ENCODE data around the gene ANKH. TPM values are rescaled to one million over a fixed set of nuclear protein-coding genes. Genes with fewer than 3 reads are reported as not detected.

ANKH gene
- total RNA-seq, 1 experiment from 2014 or later, result 13.9 TPM

- Histone ChIP-seq H3K27me3 (replicated peaks; ENCODE audit: insufficient read depth, low read depth, low read length, poor library complexity) (peaks cover 14% of the 10 kb centered on the region), H3K4me3 (ENCODE audit: low read depth, low read length, poor library complexity, severe bottlenecking) (no peak overlapping the region), H3K27ac (ENCODE audit: low read depth, low read length, poor library complexity, severe bottlenecking) (no peak overlapping the region), H3K4me1 (ENCODE audit: insufficient read depth, low read length, poor library complexity, severe bottlenecking) (peaks cover 9% of the 10 kb centered on the region), H3K36me3 (ENCODE audit: insufficient read depth, low read length, poor library complexity, severe bottlenecking) (no peaks in the 10 kb centered on the region), H3K9me3 (ENCODE audit: low read depth, low read length, poor library complexity, severe bottlenecking) (no peaks in the 10 kb centered on the region)
- POLR2A ChIA-PET (ENCODE audit: low non-redundant PET), result no interaction called here
- intact Hi-C loops (cut with micrococcal nuclease; ENCODE audit: unreplicated experiment), result no loop called here
- no TSS peak for BruUV-seq (replicated peaks)
- no peak for TF ChIP-seq EZH2 (IDR thresholded peaks at IDR 0.05; ENCODE audit: borderline replicate concordance, low read depth, low read length, poor library complexity, severe bottlenecking)
- TF ChIP-seq, protein P1, sequence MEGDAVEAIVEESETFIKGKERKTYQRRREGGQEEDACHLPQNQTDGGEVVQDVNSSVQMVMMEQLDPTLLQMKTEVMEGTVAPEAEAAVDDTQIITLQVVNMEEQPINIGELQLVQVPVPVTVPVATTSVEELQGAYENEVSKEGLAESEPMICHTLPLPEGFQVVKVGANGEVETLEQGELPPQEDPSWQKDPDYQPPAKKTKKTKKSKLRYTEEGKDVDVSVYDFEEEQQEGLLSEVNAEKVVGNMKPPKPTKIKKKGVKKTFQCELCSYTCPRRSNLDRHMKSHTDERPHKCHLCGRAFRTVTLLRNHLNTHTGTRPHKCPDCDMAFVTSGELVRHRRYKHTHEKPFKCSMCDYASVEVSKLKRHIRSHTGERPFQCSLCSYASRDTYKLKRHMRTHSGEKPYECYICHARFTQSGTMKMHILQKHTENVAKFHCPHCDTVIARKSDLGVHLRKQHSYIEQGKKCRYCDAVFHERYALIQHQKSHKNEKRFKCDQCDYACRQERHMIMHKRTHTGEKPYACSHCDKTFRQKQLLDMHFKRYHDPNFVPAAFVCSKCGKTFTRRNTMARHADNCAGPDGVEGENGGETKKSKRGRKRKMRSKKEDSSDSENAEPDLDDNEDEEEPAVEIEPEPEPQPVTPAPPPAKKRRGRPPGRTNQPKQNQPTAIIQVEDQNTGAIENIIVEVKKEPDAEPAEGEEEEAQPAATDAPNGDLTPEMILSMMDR (conservative IDR thresholded peaks at IDR 0.05; ENCODE audit: low read depth, low read length), result no peak
- no peak for DNase-seq (ENCODE audit: low spot score)
- CTCF ChIA-PET, result no interaction called here
Measured at GRCh38 chr5:14656898-14657297, 214.7 kb downstream of the ANKH start.

DNA sequence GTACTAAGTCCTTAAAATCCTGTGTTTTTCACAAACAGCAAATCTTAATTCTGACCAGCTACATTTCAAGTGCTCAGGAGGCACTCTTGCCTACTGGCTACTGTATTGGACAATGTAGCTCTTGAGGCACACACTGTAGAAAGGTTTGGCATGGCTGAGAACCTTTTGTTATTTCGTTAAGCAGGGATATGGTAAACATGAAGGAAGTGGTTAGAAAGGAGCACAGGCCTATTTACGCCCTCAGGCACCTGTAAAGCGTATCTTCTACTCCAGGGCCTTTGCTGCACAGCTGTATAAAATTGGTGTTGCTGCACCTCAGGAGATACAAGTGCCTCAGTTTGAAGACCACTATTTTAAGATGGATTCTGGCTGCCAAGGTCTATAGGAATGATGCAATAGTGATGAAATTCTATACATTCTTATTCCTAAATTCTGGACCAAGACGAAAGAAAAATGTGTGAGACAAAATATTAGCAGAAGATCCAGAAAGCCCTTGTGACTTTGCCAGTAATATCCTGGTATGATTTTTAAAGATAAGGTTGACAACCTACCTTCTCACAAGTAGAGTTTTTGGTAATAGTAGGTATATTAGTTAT is 216.3 kb downstream of the ANKH start:
- no peaks in the 10 kb centered on the region for H3K4me1 ChIP-seq (ENCODE audit: insufficient read depth, low read length, poor library complexity, severe bottlenecking)
- no peak overlapping the region for H3K4me3 ChIP-seq (ENCODE audit: low read depth, low read length, poor library complexity, severe bottlenecking)
- intact Hi-C loops (cut with micrococcal nuclease; ENCODE audit: unreplicated experiment), result no loop called here
- POLR2A ChIA-PET (ENCODE audit: low non-redundant PET), result no interaction called here
- no TSS peak for BruUV-seq (replicated peaks)
- H3K27me3 ChIP-seq (replicated peaks; ENCODE audit: insufficient read depth, low read depth, low read length, poor library complexity), result peaks cover 23% of the 10 kb centered on the region
- TF ChIP-seq EZH2 (IDR thresholded peaks at IDR 0.05; ENCODE audit: borderline replicate concordance, low read depth, low read length, poor library complexity, severe bottlenecking), result no peak
- TF ChIP-seq, protein P1 (conservative IDR thresholded peaks at IDR 0.05; ENCODE audit: low read depth, low read length), result no peak
- no peak for DNase-seq (ENCODE audit: low spot score)
- H3K36me3 ChIP-seq (ENCODE audit: insufficient read depth, low read length, poor library complexity, severe bottlenecking), result no peaks in the 10 kb centered on the region
- no peak overlapping the region for H3K27ac ChIP-seq (ENCODE audit: low read depth, low read length, poor library complexity, severe bottlenecking)
- CTCF ChIA-PET, result no interaction called here
- H3K9me3 ChIP-seq (ENCODE audit: low read depth, low read length, poor library complexity, severe bottlenecking), result no peaks in the 10 kb centered on the region

Small RNA genes within 50 kb of the gene (microRNA-seq; reads per million reads assigned to microRNA genes)
- gene MIR4637, result not detected

Other genes with a start within 250 kb of the ANKH start
- gene OTULIN, start 207.1 kb downstream of the ANKH start, total RNA-seq (2021), result 20.0 and 23.5 TPM in 2 replicates